SK-N-SH treated with all-trans-retinoic acid at 6 μM for 48 hours (cell line): ENCODE data around the gene SLC1A7.

ENCODE experiments used
- ATAC-seq: fragments of 200-7000 bp; cut with Tn5 transposase; 3 replicates; pipeline ENCODE4 v1.9.1; 2020; ENCODE audit warnings: mild to moderate bottlenecking, moderate library complexity
- ARNTL ChIP-seq: fragments of 450-650 bp; formaldehyde crosslinking; IDR thresholded peaks from 2 replicates; pipeline ENCODE4 v1.5.0; 2020; ENCODE audit warnings: low read depth, mild to moderate bottlenecking, moderate library complexity, borderline replicate concordance
- BACH2 ChIP-seq: fragments of 250-450 bp; sonication (Bioruptor Pico); IDR thresholded peaks from 2 replicates; pipeline ENCODE4 v1.9.0; 2021; ENCODE audit warnings: mild to moderate bottlenecking, borderline replicate concordance
- CSDC2 ChIP-seq: fragments of 250-450 bp; sonication (Bioruptor Pico); IDR thresholded peaks from 2 replicates; pipeline ENCODE4 v1.5.0; 2020; ENCODE audit warnings: mild to moderate bottlenecking, moderate library complexity
- ESRRG ChIP-seq: fragments of 250-450 bp; sonication (Bioruptor Pico); IDR thresholded peaks from 2 replicates; pipeline ENCODE4 v1.6.1; 2021; ENCODE audit warnings: mild to moderate bottlenecking
- GLIS3 ChIP-seq: fragments of 250-450 bp; sonication (Bioruptor Pico); IDR thresholded peaks from 2 replicates; pipeline ENCODE4 v1.5.0; 2020; ENCODE audit warnings: mild to moderate bottlenecking, moderate library complexity
- ISL1 ChIP-seq: fragments of 250-450 bp; sonication (Bioruptor Pico); IDR thresholded peaks from 2 replicates; pipeline ENCODE4 v2.1.2; 2022; ENCODE audit warnings: mild to moderate bottlenecking, moderate library complexity
- OSR1 ChIP-seq: fragments of 250-450 bp; sonication (Bioruptor Pico); IDR thresholded peaks from 2 replicates; pipeline ENCODE4 v1.8.0; 2022; ENCODE audit warnings: moderate library complexity, mild to moderate bottlenecking, inconsistent platforms
- PPARA ChIP-seq: fragments of 250-450 bp; sonication (Bioruptor Pico); IDR thresholded peaks from 2 replicates; pipeline ENCODE4 v1.5.0; 2020; ENCODE audit warnings: mild to moderate bottlenecking, borderline replicate concordance
- RARB ChIP-seq: fragments of 250-450 bp; sonication (Bioruptor Pico); IDR thresholded peaks from 2 replicates; pipeline ENCODE4 v1.8.0; 2021; ENCODE audit warnings: mild to moderate bottlenecking, moderate library complexity
- SNAI2 ChIP-seq: fragments of 250-450 bp; sonication (Bioruptor Pico); IDR thresholded peaks from 2 replicates; pipeline ENCODE4 v1.5.0; 2020; ENCODE audit warnings: mild to moderate bottlenecking, moderate library complexity
- TCF4 ChIP-seq: fragments of 250-450 bp; sonication (Bioruptor Pico); IDR thresholded peaks from 2 replicates; pipeline ENCODE4 v1.8.0; 2021; ENCODE audit warnings: mild to moderate bottlenecking, moderate library complexity, borderline replicate concordance
- TOX ChIP-seq: fragments of 250-450 bp; sonication (Bioruptor Pico); IDR thresholded peaks from 2 replicates; pipeline ENCODE4 v1.8.0; 2021; ENCODE audit warnings: mild to moderate bottlenecking, moderate library complexity, borderline replicate concordance
- ZFP3 ChIP-seq: fragments of 250-450 bp; sonication (Bioruptor Pico); IDR thresholded peaks from 2 replicates; pipeline ENCODE4 v1.5.0; 2020; ENCODE audit warnings: mild to moderate bottlenecking, moderate library complexity
- ZFP30 ChIP-seq: fragments of 450-650 bp; formaldehyde crosslinking; IDR thresholded peaks from 2 replicates; pipeline ENCODE4 v1.5.0; 2022; ENCODE audit warnings: mild to moderate bottlenecking, moderate library complexity
- ZNF565 ChIP-seq: fragments of 450-650 bp; formaldehyde crosslinking; conservative IDR thresholded peaks from 2 replicates; pipeline ENCODE4 v1.5.0; 2020; ENCODE audit warnings: low read depth, mild to moderate bottlenecking, moderate library complexity
- ZNF70 ChIP-seq: fragments of 450-650 bp; formaldehyde crosslinking; IDR thresholded peaks from 2 replicates; pipeline ENCODE4 v1.5.0; 2020; ENCODE audit warnings: mild to moderate bottlenecking, moderate library complexity
- TF ChIP-seq, protein P1 (sequence below): fragments of 250-450 bp; sonication (Bioruptor Pico); IDR thresholded peaks from 2 replicates; pipeline ENCODE4 v1.8.0; 2021; ENCODE audit warnings: low read depth, mild to moderate bottlenecking, moderate library complexity, borderline replicate concordance
- TF ChIP-seq, protein P2 (sequence below): fragments of 250-450 bp; sonication (Bioruptor Pico); IDR thresholded peaks from 2 replicates; pipeline ENCODE4 v1.5.1; 2020; ENCODE audit warnings: low read depth, mild to moderate bottlenecking, moderate library complexity
- TF ChIP-seq, protein P3 (sequence below): fragments of 250-450 bp; sonication (Bioruptor Pico); IDR thresholded peaks from 2 replicates; pipeline ENCODE4 v1.5.0; 2020; ENCODE audit warnings: mild to moderate bottlenecking, moderate library complexity
- TF ChIP-seq, protein P4 (sequence below): fragments of 250-450 bp; sonication (Bioruptor Pico); IDR thresholded peaks from 2 replicates; pipeline ENCODE4 v1.5.1; 2021; ENCODE audit warnings: mild to moderate bottlenecking, moderate library complexity

Gene SLC1A7

DNA sequence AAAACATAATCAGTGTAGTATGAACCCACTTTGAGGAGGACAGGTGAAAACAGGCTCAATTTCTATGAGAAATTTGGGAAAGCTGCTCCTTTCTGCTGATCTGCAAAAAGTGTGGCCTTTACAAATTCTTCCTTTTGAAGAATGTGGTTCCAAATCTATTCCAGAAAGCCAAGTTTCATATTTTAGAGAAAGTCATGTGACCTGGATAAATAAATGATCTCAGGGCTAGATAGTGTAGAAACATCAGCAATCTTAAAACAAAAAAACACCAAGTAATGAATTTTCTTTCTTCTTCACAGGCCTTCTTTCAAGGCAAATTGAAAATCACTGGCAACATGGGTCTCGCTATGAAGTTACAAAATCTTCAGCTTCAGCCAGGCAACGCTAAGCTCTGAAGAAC, 92.1 kb downstream of the SLC1A7 start (continued):
- no peak for TF ChIP-seq ESRRG (CRISPR knock-in tag)

DNA sequence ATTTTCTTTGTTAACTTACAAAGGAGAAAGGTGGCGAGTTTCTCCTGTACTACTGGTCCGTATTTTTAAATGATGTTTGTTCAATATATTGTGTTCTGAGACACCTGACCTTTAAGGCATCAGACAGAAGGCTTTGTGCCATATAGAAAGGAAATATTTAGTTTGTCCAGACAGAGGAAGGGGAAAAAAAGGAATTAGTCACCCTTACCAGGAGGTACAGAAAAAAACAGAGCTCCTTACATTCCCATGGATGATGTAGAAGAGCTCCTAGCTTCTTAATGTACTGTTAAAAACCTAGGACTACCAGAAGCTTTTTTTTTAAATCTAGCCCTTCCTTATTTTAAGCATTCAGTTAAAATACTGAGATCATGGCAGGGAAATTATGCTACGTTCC, 92.9 kb downstream of the SLC1A7 start:
- no peak for ATAC-seq
- TF ChIP-seq ZFP30 (CRISPR knock-in tag), result no peak
- no peak for TF ChIP-seq ZNF70 (CRISPR knock-in tag)
- TF ChIP-seq ESRRG (CRISPR knock-in tag), result no peak
- TF ChIP-seq, protein P1, sequence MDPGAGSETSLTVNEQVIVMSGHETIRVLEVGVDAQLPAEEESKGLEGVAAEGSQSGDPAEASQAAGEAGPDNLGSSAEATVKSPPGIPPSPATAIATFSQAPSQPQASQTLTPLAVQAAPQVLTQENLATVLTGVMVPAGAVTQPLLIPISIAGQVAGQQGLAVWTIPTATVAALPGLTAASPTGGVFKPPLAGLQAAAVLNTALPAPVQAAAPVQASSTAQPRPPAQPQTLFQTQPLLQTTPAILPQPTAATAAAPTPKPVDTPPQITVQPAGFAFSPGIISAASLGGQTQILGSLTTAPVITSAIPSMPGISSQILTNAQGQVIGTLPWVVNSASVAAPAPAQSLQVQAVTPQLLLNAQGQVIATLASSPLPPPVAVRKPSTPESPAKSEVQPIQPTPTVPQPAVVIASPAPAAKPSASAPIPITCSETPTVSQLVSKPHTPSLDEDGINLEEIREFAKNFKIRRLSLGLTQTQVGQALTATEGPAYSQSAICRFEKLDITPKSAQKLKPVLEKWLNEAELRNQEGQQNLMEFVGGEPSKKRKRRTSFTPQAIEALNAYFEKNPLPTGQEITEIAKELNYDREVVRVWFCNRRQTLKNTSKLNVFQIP (CRISPR knock-in tag), result no peak
- TF ChIP-seq ZNF565, result no peak
- no peak for TF ChIP-seq ARNTL (CRISPR knock-in tag)
- TF ChIP-seq, protein P2, sequence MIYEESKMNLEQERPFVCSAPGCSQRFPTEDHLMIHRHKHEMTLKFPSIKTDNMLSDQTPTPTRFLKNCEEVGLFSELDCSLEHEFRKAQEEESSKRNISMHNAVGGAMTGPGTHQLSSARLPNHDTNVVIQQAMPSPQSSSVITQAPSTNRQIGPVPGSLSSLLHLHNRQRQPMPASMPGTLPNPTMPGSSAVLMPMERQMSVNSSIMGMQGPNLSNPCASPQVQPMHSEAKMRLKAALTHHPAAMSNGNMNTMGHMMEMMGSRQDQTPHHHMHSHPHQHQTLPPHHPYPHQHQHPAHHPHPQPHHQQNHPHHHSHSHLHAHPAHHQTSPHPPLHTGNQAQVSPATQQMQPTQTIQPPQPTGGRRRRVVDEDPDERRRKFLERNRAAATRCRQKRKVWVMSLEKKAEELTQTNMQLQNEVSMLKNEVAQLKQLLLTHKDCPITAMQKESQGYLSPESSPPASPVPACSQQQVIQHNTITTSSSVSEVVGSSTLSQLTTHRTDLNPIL, result no peak
- TF ChIP-seq, protein P3, sequence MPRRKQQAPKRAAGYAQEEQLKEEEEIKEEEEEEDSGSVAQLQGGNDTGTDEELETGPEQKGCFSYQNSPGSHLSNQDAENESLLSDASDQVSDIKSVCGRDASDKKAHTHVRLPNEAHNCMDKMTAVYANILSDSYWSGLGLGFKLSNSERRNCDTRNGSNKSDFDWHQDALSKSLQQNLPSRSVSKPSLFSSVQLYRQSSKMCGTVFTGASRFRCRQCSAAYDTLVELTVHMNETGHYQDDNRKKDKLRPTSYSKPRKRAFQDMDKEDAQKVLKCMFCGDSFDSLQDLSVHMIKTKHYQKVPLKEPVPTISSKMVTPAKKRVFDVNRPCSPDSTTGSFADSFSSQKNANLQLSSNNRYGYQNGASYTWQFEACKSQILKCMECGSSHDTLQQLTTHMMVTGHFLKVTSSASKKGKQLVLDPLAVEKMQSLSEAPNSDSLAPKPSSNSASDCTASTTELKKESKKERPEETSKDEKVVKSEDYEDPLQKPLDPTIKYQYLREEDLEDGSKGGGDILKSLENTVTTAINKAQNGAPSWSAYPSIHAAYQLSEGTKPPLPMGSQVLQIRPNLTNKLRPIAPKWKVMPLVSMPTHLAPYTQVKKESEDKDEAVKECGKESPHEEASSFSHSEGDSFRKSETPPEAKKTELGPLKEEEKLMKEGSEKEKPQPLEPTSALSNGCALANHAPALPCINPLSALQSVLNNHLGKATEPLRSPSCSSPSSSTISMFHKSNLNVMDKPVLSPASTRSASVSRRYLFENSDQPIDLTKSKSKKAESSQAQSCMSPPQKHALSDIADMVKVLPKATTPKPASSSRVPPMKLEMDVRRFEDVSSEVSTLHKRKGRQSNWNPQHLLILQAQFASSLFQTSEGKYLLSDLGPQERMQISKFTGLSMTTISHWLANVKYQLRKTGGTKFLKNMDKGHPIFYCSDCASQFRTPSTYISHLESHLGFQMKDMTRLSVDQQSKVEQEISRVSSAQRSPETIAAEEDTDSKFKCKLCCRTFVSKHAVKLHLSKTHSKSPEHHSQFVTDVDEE (CRISPR knock-in tag), result no peak
- no peak for TF ChIP-seq ISL1 (CRISPR knock-in tag)
- TF ChIP-seq OSR1 (CRISPR knock-in tag), result no peak
- no peak for TF ChIP-seq RARB
- TF ChIP-seq, protein P4, sequence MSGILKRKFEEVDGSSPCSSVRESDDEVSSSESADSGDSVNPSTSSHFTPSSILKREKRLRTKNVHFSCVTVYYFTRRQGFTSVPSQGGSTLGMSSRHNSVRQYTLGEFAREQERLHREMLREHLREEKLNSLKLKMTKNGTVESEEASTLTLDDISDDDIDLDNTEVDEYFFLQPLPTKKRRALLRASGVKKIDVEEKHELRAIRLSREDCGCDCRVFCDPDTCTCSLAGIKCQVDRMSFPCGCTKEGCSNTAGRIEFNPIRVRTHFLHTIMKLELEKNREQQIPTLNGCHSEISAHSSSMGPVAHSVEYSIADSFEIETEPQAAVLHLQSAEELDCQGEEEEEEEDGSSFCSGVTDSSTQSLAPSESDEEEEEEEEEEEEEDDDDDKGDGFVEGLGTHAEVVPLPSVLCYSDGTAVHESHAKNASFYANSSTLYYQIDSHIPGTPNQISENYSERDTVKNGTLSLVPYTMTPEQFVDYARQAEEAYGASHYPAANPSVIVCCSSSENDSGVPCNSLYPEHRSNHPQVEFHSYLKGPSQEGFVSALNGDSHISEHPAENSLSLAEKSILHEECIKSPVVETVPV (CRISPR knock-in tag), result no peak
- TF ChIP-seq ZFP3, result no peak
- no peak for TF ChIP-seq CSDC2 (CRISPR knock-in tag)
- no peak for TF ChIP-seq PPARA
- TF ChIP-seq TOX (CRISPR knock-in tag), result no peak
- no peak for TF ChIP-seq GLIS3
- TF ChIP-seq SNAI2 (CRISPR knock-in tag), result no peak

DNA sequence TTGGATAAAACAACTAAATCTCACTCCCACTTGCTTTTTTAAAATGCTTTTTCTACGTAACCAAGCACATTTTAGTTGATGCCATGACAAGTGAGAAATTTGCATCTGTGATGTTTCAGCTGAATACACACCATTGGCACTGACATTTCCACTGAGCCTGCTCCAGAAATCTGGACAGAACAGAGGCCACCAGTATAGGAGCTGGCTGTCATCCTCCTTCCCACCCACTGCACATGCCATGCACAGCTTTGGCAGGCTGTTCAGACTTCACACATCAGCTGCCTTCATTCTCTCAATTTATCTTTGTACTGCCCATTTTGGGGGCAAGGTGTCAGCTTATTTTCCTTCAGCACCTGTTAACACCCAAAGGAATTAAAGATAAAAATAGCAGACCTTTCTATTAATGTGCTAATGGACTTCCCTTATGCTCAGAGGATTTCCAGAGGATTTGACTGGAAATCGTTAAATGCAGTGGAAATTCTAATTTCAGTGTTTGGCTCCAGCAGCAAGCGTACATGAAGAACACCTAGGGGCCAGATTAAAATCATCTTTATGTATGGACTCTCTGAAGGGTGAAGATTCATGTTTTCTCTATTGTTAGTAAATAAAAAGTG, 93.4 kb downstream of the SLC1A7 start:
- ATAC-seq, result peak; percentile 71
- TF ChIP-seq RARB (no peak), TOX (CRISPR knock-in tag) (no peak), GLIS3 (no peak), ZFP30 (CRISPR knock-in tag) (no peak), BACH2 (no peak), ZNF70 (CRISPR knock-in tag) (no peak), SNAI2 (CRISPR knock-in tag) (no peak), TCF4 (CRISPR knock-in tag) (no peak; the same call in 1 of the 2 replicates), ARNTL (CRISPR knock-in tag) (no peak)
- TF ChIP-seq, protein P3 (CRISPR knock-in tag), result no peak
- TF ChIP-seq, protein P2, result no peak
- TF ChIP-seq, protein P4 (CRISPR knock-in tag), result no peak
- TF ChIP-seq, protein P1 (CRISPR knock-in tag), result no peak
